Stimulated activated naive CD4-positive, alpha-beta T cell (primary cell): ENCODE results near the gene PKNOX2.

ENCODE experiments used
- DNase-seq, 6 experiments: peaks; one replicate each; lab custom pipeline; 2025; lab: John Stamatoyannopoulos, UW

Gene PKNOX2

GRCh38 chr11:125364121-125364826, 199.7 kb downstream of the PKNOX2 start:
- DNase-seq: no peak

- DNase-seq: no peak
Observed at GRCh38 chr11:125365196-125365931, 200.8 kb downstream of the PKNOX2 start.

GRCh38 chr11:125367710-125368109, 203.2 kb downstream of the PKNOX2 start:
- no peak for DNase-seq

GRCh38 chr11:125368757-125369156, 204.2 kb downstream of the PKNOX2 start:
- no peak for DNase-seq

- DNase-seq: no peak
Observed at GRCh38 chr11:125369808-125370207, 205.3 kb downstream of the PKNOX2 start.

GRCh38 chr11:125370561-125371389, 206.2 kb downstream of the PKNOX2 start:
- no peak for DNase-seq

- DNase-seq: no peak
Observed at GRCh38 chr11:125371431-125371935, 206.9 kb downstream of the PKNOX2 start.

- DNase-seq: no peak
Observed at GRCh38 chr11:125372088-125372487, 207.5 kb downstream of the PKNOX2 start.

- no peak for DNase-seq
Observed at GRCh38 chr11:125372911-125373310, 208.4 kb downstream of the PKNOX2 start.

- DNase-seq: no peak
Observed at GRCh38 chr11:125373426-125374391, 209.2 kb downstream of the PKNOX2 start.

- DNase-seq: no peak
Observed at GRCh38 chr11:125374398-125374797, 209.8 kb downstream of the PKNOX2 start.

GRCh38 chr11:125375146-125375545, 210.6 kb downstream of the PKNOX2 start:
- DNase-seq: no peak

GRCh38 chr11:125376117-125376516, 211.6 kb downstream of the PKNOX2 start:
- DNase-seq: no peak

GRCh38 chr11:125376856-125377255, 212.3 kb downstream of the PKNOX2 start:
- DNase-seq: no peak

- no peak for DNase-seq
Observed at GRCh38 chr11:125378083-125378482, 213.5 kb downstream of the PKNOX2 start.

GRCh38 chr11:125378571-125378970, 214.0 kb downstream of the PKNOX2 start:
- DNase-seq: no peak

GRCh38 chr11:125379565-125379964, 215.0 kb downstream of the PKNOX2 start:
- no peak for DNase-seq

GRCh38 chr11:125379981-125380380, 215.4 kb downstream of the PKNOX2 start:
- DNase-seq: no peak

GRCh38 chr11:125380756-125381445, 216.3 kb downstream of the PKNOX2 start:
- no peak for DNase-seq

- DNase-seq: no peak
Observed at GRCh38 chr11:125381499-125382044, 217.0 kb downstream of the PKNOX2 start.
